ENCODE measurements around the gene SLC41A2.

DNA sequence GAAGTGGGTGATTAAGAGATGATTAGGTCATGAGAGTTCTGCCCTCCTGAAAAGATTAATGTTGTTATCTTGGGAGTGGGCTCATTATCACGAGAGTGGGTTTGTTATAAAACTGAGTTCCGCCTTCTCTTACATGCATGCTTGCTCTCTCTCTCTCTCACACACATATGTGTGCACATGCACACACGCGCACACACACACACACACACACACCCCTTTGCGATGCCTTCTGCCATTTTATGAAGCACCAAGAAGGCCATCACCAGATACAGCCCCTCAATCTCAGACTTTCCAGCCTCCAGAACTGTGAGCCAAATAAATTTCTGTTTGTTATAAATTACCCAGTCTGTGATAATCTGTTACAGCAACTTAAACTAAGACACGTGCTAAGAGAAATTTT, 5.7 kb upstream of the SLC41A2 start:
- TF ChIP-seq, protein P1, sequence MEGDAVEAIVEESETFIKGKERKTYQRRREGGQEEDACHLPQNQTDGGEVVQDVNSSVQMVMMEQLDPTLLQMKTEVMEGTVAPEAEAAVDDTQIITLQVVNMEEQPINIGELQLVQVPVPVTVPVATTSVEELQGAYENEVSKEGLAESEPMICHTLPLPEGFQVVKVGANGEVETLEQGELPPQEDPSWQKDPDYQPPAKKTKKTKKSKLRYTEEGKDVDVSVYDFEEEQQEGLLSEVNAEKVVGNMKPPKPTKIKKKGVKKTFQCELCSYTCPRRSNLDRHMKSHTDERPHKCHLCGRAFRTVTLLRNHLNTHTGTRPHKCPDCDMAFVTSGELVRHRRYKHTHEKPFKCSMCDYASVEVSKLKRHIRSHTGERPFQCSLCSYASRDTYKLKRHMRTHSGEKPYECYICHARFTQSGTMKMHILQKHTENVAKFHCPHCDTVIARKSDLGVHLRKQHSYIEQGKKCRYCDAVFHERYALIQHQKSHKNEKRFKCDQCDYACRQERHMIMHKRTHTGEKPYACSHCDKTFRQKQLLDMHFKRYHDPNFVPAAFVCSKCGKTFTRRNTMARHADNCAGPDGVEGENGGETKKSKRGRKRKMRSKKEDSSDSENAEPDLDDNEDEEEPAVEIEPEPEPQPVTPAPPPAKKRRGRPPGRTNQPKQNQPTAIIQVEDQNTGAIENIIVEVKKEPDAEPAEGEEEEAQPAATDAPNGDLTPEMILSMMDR (IDR thresholded peaks at IDR 0.05), result no peak
- no peak for TF ChIP-seq POLR2AphosphoS5 (IDR thresholded peaks at IDR 0.05)

All from breast epithelium (tissue), 3 donors.